Fibroblast of upper back skin (primary cell): ENCODE measurements around the gene GLIS2.
A peak's percentile ranks its signal among the peaks of the same experiment; 100 is the strongest.
"Not testable (repeated sequence)": the region's sequence is repeated elsewhere in the genome, so short reads cannot be mapped to it uniquely, and the experiment has no call there.

Source experiments
- DNase-seq: peaks from one replicate; pipeline ENCODE4 v3.0.0-alpha.2; 2013

GLIS2 gene

DNA sequence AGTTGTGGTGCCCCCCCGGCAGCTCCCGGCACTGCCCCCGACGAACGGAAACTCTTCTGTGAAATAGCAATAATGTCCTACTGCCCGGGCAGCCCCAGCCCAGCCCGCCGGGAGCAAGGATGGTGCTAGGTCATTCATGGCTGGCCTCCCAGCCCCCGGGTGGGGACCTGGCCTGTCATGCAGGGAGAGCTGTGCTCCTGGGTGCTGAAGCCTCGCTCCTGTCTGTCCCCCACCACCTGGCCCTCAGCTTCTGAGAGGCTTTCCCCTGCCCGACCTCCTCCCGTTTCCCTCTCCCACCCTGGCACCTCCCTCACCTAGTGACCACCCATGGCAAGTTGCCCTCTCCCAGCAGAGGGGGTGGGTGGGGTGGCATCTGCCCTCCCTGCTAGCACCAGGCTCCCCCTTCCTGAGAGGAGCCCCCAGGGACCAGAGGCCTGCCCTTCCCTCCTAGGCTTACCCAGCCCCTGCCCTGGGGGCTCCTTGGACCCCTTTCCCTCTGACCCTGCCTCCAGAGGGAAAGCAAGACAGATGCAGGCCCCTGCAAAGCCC, 21.7 kb downstream of the GLIS2 start:
- DNase-seq = no peak

DNA sequence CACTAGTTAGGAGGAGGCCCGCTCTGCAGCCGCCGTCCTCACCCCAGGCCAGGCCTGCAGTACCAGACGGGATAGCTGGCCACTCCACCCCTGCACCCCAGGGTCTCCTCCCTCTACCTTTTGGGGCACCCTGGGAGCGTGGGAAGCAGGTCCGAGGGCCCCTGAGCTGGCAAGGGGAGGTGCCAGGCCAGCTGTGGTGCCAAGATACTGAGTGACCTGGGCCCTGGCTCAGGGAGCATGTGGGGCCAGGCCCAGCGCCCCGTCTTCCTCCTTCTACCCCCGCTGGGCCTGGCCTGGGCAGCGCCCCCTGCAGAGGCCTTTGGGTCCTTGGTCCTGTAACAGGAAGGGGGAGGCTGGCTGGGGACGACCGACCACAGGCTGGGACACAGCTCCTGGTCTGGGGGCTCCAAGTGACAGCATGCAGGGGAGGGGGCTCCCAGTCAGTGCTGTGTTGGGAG, 22.3 kb downstream of the GLIS2 start:
- no peak for DNase-seq

DNA sequence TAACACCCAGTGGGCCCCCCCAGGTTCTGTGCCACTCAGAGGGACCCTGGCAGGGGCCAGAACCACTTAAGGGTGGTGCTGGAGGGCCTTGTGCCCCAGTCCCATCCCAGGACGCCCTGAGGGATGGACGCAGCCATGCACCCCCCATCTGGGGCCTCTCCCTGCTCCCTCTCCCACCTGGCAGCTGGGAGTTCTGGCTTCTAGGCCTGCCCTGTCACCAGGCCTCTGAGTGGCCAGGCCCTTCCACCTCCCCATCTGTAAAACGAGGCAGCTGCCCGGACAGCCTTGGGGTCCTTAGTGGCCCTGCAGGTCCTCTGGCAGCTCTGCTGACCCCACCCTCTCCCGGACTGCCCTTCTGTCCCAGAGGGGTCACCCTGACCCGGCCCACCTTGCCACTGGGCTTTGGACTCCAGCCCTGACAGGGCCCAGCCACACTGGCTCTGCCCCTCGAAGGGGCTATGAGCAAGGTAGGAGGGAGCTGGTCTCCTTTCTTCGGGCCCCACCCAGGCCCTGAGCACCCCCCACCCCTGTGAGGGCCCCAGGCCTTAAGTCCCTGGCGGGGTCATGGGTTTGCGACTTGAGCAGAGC, 22.9 kb downstream of the GLIS2 start:
- DNase-seq = no peak

DNA sequence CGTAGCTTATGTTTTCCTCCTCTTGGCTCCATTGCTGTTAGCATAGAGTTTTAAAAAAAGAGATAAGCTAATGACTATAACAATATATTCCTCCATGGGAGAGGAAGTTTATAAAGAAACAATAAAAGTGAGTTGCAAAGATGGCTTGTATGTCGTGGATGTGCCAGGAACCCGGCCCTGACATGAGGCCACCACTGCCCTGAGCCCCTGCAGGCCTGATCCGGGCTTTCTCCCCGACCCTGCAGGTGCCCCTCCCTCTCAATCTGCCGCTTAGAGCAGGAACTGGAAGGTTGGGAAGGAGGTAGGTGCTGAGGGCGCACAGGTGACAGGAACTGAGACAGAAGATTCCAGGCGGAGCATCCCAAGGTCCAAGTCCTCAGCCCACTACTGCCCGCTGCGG, 23.6 kb downstream of the GLIS2 start:
- no peak for DNase-seq

DNA sequence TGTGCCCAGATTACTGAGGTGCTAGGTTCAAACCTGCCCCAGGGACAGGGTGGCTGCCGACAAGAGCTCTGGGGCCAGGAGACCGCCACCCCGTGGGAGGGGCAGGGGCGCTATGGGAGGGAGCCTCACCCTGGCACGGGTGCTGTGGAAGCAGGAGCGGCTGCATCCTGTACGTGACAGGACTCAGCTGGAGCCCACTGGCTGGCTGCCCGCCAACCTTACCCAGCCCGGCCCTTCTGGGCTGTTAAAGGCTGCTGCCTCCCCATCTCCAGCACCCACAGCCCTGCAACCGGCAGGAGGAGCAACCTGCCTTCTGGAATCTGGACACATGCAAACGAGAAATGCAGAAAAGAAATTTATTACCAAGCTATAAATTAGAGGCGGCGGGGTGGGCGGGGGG, 24.0 kb downstream of the GLIS2 start:
- peak; percentile 45 for DNase-seq

DNA sequence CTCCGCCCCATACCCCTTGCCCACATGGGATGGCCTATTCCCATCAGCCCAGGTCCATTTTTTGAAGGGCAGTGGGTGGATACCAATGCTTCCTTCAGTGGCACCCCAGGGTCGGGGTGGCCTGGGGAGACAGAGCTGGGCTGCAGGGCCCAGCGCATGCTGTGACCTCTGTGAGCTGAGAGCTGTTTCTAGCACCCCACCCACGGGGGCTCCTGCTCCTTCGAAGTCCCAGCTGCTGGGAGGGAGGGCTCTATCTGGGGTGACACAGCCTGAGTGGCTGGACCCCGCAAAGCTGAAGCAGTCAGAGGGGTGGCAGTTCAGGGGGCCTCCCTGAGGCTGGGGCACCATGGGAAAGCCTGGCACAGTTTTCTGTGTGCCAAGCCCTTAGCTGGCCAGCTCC, 24.6 kb downstream of the GLIS2 start:
- no peak for DNase-seq

DNA sequence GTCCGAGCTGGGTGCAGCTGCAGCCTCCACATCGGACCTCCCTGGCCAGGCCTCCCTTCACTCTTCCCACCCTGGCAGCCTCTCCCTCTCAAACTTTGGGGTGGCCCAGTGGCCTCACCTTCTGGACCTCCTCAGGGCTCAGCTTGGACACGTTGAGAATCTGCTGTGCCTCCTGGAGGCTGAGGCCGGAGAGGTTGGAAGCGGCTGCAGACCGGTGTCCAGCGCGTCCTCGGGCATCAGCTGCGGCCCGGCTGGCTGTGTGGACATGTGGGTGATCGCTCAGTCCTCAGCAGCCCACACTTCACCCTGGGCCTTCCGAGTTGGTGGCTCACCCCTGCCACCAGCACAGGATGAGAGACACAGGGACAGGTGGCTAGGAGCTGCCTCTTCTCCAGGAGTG, 25.4 kb downstream of the GLIS2 start:
- no peak for DNase-seq

DNA sequence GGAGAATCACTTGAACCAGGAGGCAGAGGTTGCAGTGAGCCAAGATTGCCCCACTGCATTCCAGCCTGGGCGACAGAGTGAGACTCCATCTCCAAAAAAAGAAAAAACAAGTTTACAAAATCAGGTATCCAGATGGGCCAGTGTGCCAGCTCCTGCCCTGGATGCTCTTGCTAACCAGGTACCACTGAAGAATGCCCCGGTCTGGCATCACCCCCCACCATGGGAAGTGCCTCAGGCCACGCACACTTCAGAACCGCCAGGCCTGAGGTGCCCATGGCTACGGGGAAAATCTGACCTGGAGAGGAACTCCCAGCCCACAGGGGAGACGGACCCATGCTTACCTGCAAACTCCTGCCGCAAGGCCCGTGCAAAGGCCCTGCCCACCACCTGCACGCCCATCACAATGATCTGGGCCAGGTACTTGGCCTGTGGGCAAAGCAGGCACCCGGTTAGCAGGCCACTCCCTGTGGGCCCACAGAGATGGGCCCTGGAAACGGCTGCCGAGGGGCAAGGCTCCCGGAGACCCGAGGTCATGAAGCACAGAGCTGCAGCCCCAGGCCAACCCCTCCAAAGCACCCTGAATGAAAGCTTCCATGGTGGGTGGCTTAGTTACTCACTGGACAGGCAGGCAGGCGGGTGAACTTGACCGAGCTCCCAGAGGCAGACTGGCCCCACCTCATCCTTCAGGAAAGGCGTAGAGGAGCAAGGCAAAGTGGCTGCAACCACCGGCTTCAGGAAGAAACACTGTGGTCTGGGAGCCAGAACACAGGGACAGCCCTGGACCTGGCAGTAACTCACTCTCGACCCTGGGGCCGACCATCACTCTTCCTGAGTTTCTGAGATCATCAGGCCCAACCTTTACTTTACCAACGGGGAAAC, 27.2 kb downstream of the GLIS2 start:
- no peak for DNase-seq

DNA sequence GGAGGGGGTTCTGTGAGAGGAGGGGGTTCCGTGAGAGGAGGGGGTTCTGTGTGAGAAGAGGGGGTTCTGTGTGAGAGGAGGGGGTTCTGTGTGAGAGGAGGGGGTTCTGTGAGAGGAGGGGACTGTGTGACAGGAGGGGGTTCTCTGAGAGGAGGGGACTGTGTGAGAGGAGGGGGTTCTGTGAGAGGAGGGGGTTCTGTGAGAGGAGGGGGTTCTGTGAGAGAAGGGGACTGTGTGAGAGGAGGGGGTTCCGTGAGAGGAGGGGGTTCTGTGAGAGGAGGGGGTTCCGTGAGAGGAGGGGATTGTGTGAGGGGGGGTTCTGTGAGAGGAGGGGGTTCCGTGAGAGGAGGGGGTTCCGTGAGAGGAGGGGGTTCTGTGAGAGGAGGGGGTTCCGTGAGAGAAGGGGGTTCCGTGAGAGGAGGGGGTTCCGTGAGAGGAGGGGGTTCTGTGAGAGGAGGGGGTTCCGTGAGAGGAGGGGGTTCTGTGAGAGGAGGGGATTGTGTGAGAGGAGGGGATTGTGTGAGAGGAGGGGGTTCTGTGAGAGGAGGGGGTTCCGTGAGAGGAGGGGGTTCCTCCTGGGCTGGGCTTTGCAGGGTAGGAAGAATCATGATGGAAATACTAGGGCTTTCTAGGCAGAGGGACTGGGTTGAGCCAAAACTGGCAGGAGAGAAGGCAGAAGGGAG, 28.6 kb downstream of the GLIS2 start:
- not testable (repeated sequence) for DNase-seq

DNA sequence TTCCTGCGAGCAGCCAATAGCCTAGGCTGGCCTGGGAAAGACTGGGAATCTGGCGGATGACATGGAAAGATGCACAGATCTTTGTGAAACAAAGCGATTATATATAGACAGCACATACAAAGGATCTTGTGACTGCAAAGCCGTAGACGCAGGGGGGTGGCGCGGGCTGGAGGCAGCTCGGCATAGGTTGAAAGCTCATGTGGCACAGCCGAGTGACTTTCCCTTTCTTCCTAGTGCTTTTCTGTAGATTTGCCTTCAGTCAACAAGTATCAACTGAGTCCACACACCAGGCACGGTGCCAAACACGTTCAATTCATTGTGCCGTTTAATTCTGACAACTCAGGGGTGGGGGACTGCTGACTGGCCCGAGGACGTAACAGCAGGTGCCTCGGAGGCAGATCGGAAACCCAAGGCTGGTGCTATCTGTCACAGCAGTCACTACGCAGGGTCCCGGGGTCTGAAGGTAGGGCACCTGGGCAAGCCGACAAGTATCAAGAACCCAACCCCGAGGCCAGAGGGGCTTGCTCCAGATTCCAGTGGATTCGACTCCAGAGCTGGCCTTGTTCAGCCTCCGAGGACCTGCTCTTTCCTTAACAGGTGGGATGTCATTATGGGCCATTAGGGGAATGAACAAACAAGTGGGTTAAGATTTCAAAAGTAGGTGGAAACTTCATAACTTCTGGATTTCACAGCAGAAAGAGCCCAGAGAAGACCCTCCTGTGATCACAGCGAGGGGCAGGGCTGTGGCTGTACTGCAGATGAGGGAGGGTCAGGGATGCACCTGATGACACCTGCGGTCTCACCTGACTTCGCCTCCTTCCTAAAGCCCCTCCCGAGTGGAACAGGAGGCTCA, 29.3 kb downstream of the GLIS2 start:
- DNase-seq = no peak

DNA sequence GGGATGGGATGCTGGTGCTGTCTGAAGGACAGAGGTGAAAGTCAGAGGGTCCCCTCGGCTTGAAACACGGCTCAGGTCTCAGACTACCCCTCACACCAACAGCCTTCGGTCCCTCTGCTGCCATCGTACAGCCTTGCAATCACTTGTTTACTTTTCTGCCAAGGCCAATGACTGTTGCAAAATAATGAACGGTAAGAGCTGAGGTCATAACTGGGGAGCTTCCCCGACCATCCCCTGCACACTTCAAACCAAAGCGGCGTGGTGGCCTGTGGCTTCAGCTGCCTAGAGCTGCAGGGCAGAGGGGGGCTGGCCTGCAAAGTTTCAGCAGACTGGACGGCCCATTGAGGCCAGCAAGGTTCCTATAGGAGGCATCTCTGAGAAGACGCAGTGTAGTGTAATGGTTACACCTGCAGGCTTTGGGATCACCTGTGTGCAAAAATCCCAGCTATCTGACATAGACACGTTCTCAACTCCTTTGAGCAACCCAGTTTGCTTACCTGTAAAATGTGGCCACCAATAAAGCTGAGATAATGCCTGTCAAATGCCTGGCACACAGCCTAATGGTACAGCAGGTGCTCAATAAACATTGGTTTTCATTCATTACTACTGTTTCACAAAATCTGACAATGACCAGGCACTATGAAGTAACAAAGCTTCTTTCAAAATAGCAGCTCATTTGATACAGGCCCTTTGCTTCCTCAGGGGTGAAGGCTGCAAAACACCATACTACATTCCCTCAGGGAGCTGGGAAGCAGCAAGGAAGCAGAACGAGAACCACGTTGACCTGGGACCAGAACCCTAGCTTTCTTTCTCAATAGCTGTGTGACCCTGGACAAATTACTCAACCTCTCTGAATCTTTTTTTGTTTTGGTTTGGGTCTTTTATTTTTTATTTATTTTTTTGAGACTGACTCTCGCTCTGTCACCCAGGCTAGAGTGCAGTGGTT, 30.2 kb downstream of the GLIS2 start:
- no peak for DNase-seq

DNA sequence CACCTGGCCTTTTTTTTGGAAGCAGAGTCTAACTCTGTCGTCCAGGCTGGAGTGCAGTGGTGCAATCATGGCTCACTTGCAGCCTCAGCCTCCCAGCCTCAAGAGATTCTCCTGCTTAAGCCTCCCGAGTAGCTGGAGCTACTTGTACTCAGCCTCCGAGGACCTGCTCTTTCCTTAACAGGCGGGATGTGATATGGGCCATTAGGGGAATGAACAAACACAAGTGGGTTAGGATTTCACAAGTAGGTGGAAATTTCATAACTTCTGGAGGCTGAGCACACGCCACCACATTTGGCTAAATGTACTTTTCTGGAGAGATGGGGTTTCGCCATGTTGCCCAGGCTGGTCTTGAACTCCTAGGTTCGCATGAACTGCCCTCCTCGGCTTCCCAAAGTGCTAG, 31.1 kb downstream of the GLIS2 start:
- DNase-seq = no peak

DNA sequence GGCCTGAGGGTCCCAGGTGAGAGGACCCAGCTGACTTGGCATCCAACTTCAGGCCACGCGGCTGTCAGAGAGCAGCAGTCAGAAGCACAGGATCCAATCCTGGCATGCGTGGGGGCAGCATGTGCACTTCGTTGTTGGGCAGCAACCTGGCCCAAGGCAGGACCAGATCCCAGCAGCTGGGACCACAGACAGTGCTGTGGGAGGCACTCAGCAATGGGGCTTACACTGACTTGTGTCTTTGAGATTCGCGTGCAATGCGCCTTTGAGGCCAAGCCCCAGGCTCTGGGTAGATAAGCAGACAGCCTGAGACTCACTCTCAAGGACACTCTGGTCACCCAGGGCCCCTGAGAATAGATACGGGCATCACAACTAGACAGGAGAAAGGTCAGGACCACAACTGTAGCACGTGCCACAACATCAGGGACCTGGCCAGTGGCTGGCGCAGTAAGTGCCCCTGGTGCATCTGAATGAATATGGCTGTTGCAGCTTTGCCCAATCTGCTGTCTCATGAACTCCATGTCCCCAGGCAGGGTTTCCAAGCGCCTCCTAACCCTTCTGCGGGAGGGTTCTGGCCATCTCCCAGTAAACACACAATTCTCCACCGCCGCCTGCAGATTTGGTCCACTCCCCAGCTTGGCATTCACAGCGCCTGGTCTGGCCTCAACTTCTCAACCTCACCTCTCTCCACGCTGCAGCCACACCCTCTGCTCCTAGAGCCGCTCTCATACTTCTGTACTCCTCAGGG, 32.1 kb downstream of the GLIS2 start:
- DNase-seq = no peak

DNA sequence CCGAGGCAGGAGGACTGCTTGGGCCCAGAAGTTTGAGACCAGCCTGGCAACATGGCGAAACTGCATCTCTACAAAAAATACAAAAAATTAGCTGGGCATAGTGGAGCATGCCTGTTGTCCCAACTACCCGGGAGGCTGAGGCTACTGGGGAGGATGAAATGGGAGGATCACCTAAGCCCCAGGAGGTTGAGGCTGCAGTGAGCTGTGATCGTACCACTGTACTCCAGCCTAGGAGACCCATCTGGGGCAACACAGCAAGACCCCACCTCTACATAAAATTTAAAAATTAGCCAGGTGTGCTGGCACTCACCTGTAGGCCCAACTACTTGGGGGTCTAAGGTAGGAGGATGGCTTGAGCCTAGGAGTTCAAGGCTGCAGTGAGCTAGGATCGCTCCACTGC, 33.5 kb downstream of the GLIS2 start:
- no peak for DNase-seq

DNA sequence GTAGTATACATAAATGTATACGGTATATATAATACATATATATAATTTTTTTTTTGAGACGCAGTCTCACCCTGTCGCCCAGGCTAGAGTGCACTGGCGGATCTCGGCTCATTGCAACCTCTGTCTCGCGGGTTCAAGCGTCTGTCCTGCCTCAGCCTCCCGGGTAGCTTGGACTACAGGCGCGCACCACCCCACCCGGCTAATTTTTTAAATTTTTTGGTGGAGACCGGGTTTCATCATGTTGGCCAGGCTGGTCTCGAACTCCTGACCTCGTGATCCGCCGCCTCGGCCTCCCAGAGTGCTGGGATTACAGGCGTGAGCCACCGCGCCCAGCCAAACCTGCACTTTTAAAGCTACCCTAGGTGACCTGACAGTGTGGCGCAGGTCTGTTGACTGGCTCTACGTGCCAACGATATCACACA, 34.5 kb downstream of the GLIS2 start:
- no peak for DNase-seq

DNA sequence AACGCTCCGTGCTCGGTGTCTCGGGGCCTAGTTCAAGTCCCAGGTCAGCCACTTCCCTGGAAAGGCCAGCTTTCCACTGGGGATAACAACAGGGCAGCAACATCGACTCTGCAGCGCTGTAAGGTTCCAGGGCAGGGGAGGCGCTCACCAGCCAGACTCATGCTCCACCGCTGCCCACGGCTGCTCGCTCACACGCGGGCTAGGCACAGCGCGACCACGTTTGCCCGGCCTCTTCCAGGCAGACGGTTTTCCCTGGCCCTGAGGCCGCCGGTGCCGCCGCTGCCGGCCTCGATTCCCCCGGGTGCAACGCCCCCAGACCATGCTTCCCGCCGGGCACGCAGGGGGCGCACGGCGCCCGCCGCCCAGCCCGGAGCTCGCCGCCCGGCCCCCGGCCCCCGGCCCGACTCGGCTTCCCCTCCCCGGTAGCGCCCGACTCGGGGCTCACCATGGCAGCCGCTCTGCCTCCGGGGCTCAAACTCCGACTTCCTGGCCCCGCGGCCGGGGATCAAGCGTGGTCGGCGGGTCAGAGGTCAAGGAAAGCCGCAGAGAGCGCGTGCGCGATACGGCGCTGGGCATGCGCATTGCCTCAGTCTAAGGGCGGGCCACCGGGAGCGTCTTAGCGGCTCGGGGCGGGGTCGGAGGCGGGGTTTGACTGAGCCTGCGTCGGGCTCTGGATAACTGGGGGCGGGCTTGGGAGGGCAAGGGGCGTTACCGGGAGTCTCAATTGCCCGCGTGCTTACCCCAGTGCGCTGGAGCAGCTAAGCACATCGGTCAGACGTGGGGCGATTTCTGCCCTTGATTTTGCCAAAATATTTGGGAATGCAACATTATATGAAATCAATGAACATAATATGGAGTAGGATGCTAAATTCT, 35.2 kb downstream of the GLIS2 start, which contains the start of gene PAM16:
Gene PAM16 (minus strand): TSS at position 535 of the 873 bp plus-strand sequence. CDS start 87 bp downstream, at position 448.
- peak; percentile 93 for DNase-seq

DNA sequence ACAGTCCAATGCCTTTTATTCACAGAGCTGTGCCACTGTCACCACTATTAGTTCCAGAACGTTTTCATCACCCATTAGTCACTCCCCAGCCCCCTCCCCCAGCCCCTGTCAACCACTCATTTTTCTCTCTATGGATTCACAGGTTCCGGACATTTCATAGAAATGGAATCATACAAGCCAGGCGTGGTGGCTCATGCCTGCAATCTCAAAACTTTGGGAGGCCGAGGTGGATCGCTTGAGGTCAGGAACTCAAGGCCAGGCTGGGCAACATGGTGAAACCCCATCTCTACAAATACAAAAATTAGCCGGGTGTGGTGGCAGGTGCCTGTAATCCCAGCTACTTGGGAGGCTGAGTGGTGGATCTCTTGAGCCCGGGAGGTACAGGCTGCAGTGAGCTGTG, 36.0 kb downstream of the GLIS2 start:
- DNase-seq = peak; percentile 67

DNA sequence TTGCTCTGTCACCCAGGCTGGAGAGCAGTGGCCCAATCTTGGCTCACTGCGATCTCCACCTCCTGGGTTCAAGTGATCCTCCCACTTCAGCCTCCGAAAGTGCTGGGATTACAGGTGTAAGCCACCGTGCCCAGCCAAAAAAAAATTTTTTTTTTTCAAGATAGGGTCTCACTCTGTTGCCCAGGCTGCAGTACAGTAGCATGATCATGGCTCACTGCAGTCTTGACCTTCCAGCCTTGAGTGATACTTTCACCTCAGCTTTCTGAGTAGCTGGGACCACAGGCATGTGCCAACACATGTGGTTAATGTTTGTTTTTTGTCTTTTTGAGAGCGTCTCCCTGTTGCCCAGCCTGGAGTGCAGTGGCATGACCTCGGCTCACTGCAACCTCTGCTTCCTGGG, 37.0 kb downstream of the GLIS2 start:
- DNase-seq = no peak

DNA sequence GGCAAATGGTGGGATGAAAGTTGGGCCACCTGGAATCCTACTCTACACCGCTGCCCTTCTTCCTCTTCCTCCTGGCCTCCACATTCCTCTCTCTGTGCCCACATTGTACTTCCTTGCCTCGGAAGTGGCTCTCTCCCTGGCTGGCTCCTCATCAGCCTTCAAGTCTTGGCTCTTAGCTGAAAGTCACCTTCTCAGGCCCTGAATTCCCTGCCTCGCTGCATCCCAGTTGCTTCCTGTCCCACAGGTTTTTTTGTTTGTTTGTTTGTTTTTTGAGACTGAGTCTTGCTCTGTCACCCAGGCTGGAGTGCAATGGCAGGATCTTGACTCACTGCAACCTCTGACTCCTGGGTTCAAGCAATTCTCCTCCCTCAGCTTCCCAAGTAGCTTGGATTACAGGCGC, 37.8 kb downstream of the GLIS2 start:
- no peak for DNase-seq
